ENCODE results near the gene NEU2. TPM values are rescaled to one million over a fixed set of nuclear protein-coding genes. Genes with fewer than 3 reads are reported as not detected.

Gene NEU2
- total and polyA plus RNA-seq, 2 experiments from 2014 or later: not detected

GRCh38 chr2:233079953-233080835, 47.7 kb downstream of the NEU2 start:
- no peaks in the 10 kb centered on the region for H3K36me3 ChIP-seq (replicated peaks; ENCODE audit: insufficient read depth, low read depth)
- H4K20me1 ChIP-seq (ENCODE audit: insufficient read depth, poor library complexity, severe bottlenecking): no peaks in the 10 kb centered on the region
- no peaks in the 10 kb centered on the region for H3K9me2 ChIP-seq (replicated peaks; ENCODE audit: insufficient read depth)
- no peaks in the 10 kb centered on the region for H3K4me1 ChIP-seq (ENCODE audit: insufficient read depth)
- TF ChIP-seq CTCF (IDR thresholded peaks at IDR 0.05; ENCODE audit: poor library complexity) (no peak), EZH2 (IDR thresholded peaks at IDR 0.05; ENCODE audit: borderline replicate concordance) (no peak), EZH2phosphoT487 (IDR thresholded peaks at IDR 0.05; ENCODE audit: low read depth, severe bottlenecking, unreplicated experiment) (no peak)
- no peak for DNase-seq (ENCODE audit: low spot score)
- peaks cover 8% of the 10 kb centered on the region for H3K27me3 ChIP-seq
- H3K27ac ChIP-seq: no peak overlapping the region
- no peak overlapping the region for H3K4me2 ChIP-seq
- no peaks in the 10 kb centered on the region for H3K79me2 ChIP-seq
- WGBS (ENCODE audit: low lambda C conversion rate, missing lambda C conversion rate): 88% methylated on average over 20 of the region's 20 CpGs
- no peaks in the 10 kb centered on the region for H3K9me3 ChIP-seq (ENCODE audit: low read depth)
- no peak overlapping the region for H2AFZ ChIP-seq
- H3K4me3 ChIP-seq: no peak overlapping the region

DNA sequence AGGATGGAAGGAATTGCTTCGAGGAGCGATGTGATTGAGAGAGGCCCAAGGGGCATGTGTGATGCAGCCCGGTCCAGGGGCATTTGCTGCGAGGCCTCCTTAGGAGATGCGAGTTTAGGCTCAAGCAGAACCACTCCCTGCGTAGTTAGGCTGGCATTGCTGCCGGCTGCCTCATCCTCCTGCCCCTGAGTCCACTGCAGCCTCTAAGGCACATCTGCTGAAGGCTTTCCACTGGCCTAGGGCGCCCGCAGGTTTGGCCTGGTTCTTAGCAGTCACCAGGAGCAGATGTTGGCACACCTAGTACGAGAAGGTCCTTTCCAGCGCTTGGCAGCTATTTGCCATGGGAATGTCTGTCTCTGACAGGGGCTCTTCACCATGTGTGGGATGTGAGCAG, 48.4 kb downstream of the NEU2 start:
- 91% methylated on average over 11 of the region's 11 CpGs for WGBS (ENCODE audit: low lambda C conversion rate, missing lambda C conversion rate)
- no peak overlapping the region for H3K27ac ChIP-seq
- no peak for TF ChIP-seq EZH2phosphoT487 (IDR thresholded peaks at IDR 0.05; ENCODE audit: low read depth, severe bottlenecking, unreplicated experiment)
- no peak for TF ChIP-seq EZH2 (IDR thresholded peaks at IDR 0.05; ENCODE audit: borderline replicate concordance)
- no peak for TF ChIP-seq CTCF (IDR thresholded peaks at IDR 0.05; ENCODE audit: poor library complexity)
- no peak overlapping the region for H2AFZ ChIP-seq
- no peaks in the 10 kb centered on the region for H3K9me2 ChIP-seq (replicated peaks; ENCODE audit: insufficient read depth)
- no peak overlapping the region for H3K4me3 ChIP-seq
- H3K36me3 ChIP-seq (replicated peaks; ENCODE audit: insufficient read depth, low read depth): no peaks in the 10 kb centered on the region
- H3K4me1 ChIP-seq (ENCODE audit: insufficient read depth): no peaks in the 10 kb centered on the region
- H3K9me3 ChIP-seq (ENCODE audit: low read depth): no peaks in the 10 kb centered on the region
- no peaks in the 10 kb centered on the region for H4K20me1 ChIP-seq (ENCODE audit: insufficient read depth, poor library complexity, severe bottlenecking)
- no peaks in the 10 kb centered on the region for H3K79me2 ChIP-seq
- DNase-seq (ENCODE audit: low spot score): no peak
- no peak overlapping the region for H3K4me2 ChIP-seq
- peaks cover 8% of the 10 kb centered on the region for H3K27me3 ChIP-seq

- no peak for DNase-seq (ENCODE audit: low spot score)
- no peaks in the 10 kb centered on the region for H4K20me1 ChIP-seq (ENCODE audit: insufficient read depth, poor library complexity, severe bottlenecking)
- peaks cover 5% of the 10 kb centered on the region for H3K27me3 ChIP-seq
- H3K4me2 ChIP-seq: no peak overlapping the region
- 91% methylated on average over 9 of the region's 9 CpGs for WGBS (ENCODE audit: low lambda C conversion rate, missing lambda C conversion rate)
- no peaks in the 10 kb centered on the region for H3K36me3 ChIP-seq (replicated peaks; ENCODE audit: insufficient read depth, low read depth)
- H3K9me3 ChIP-seq (ENCODE audit: low read depth): no peaks in the 10 kb centered on the region
- no peak overlapping the region for H3K27ac ChIP-seq
- H3K4me3 ChIP-seq: no peak overlapping the region
- no peak for TF ChIP-seq CTCF (IDR thresholded peaks at IDR 0.05; ENCODE audit: poor library complexity)
- no peak overlapping the region for H2AFZ ChIP-seq
- H3K79me2 ChIP-seq: no peaks in the 10 kb centered on the region
- no peaks in the 10 kb centered on the region for H3K4me1 ChIP-seq (ENCODE audit: insufficient read depth)
- H3K9me2 ChIP-seq (replicated peaks; ENCODE audit: insufficient read depth): no peaks in the 10 kb centered on the region
These were observed 48.8 kb downstream of the NEU2 start for GRCh38 chr2:233081232-233081730.

All from hepatocyte (in vitro differentiated cells).